GM12878 (cell line): ENCODE measurements around the gene GNG13. TPM values are rescaled to one million over a fixed set of nuclear protein-coding genes. Genes with fewer than 3 reads are reported as not detected.

ENCODE experiments used
- ATAC-seq: fragments of 200-7000 bp; cut with Tn5 transposase; 3 replicates; pipeline ENCODE4 v1.9.1; 2020; ENCODE audit warnings: mild to moderate bottlenecking, moderate library complexity
- BruUV-seq: library from RNA; stranded (reverse); fragments of 400-500 nt; replicated peaks from 2 replicates; lab custom pipeline; 2021; lab: Mats Ljungman, UMichigan
- CTCF ChIA-PET: fragments of 300-600 bp; sonication (Branson Sonifier 250); formaldehyde crosslinking; extraction: SDS; loops from one replicate; lab custom pipeline; 2021; ENCODE audit warnings: inconsistent platforms; lab: Yijun Ruan, JAX
- POLR2A ChIA-PET: fragments of 350-600 bp; formaldehyde crosslinking; extraction: SDS; loops from one replicate; lab custom pipeline; 2021; ENCODE audit warnings: inconsistent platforms; lab: Charles Lee
- RAD21 ChIA-PET: fragments of 300-600 bp; sonication (Branson Sonifier 250); formaldehyde crosslinking; loops from one replicate; lab custom pipeline; 2023; ENCODE audit warnings: antibody characterized with exemption; ENCODE audit not compliant: unreplicated experiment; lab: Charles Lee
- SMC1A ChIA-PET: fragments of 300-600 bp; sonication (Branson Sonifier 250); formaldehyde crosslinking; loops from one replicate; lab custom pipeline; 2023; ENCODE audit not compliant: unreplicated experiment, uncharacterized antibody; lab: Charles Lee
- DNase-seq: peaks from one replicate; pipeline ENCODE4 v3.0.0-alpha.2; 2011; ENCODE audit warnings: low read depth, low spot score
- FAIRE-seq: peaks from 3 replicates; lab custom pipeline; 2011; peaks lifted over from hg19 to GRCh38; lab: Jason Lieb, UNC
- H2AFZ ChIP-seq: 2 replicates; pipeline ENCODE4 v1.6.0; 2011; ENCODE audit warnings: low read depth, low read length, control low read depth; ENCODE audit not compliant: control insufficient read depth
- H3K27ac ChIP-seq: 2 replicates; pipeline ENCODE4 v1.5.1; 2011; ENCODE audit warnings: control low read depth; ENCODE audit not compliant: control insufficient read depth, insufficient read depth
- H3K27me3 ChIP-seq, 2 experiments: replicated peaks in 1 of 2; 2 replicates each; pipeline versions ENCODE4 v1.6.0 to v1.6.1; 2011; ENCODE audit warnings: low read length in 1 of 2; ENCODE audit not compliant: control insufficient read depth in 2 of 2, insufficient read depth in 2 of 2
- H3K36me3 ChIP-seq, 2 experiments: 2 replicates each; pipeline ENCODE4 v1.5.1; 2011; ENCODE audit warnings: low read length in 1 of 2; ENCODE audit not compliant: control insufficient read depth in 2 of 2, insufficient read depth in 2 of 2
- H3K4me1 ChIP-seq: 2 replicates; pipeline ENCODE4 v1.6.1; 2011; ENCODE audit warnings: mild to moderate bottlenecking, low read length, moderate library complexity, mixed read lengths; ENCODE audit not compliant: control insufficient read depth, insufficient read depth
- H3K4me2 ChIP-seq: 2 replicates; pipeline ENCODE4 v1.6.0; 2011; ENCODE audit warnings: control low read depth; ENCODE audit not compliant: control insufficient read depth, insufficient read depth
- H3K4me3 ChIP-seq: fragments of 200-600 bp; sonication (generic); 2 replicates; pipeline ENCODE4 v1.5.1; 2016
- H3K79me2 ChIP-seq: 2 replicates; pipeline ENCODE4 v1.6.0; 2011; ENCODE audit warnings: low read length; ENCODE audit not compliant: control insufficient read depth, insufficient read depth
- H3K9ac ChIP-seq: 2 replicates; pipeline ENCODE4 v1.8.0; 2011; ENCODE audit warnings: low read length, control low read depth, mixed read lengths; ENCODE audit not compliant: control insufficient read depth, insufficient read depth
- H3K9me3 ChIP-seq: replicated peaks from 3 replicates; pipeline ENCODE4 v1.5.1; 2011; ENCODE audit warnings: mild to moderate bottlenecking, low read length; ENCODE audit not compliant: control insufficient read depth, insufficient read depth
- H4K20me1 ChIP-seq: 2 replicates; pipeline ENCODE4 v1.6.0; 2011; ENCODE audit not compliant: control insufficient read depth, insufficient read depth
- POLR2A ChIP-seq: IDR thresholded peaks from 2 replicates; pipeline ENCODE4 v1.6.1; 2011; ENCODE audit warnings: low read depth, mild to moderate bottlenecking, low read length
- TCF3 ChIP-seq: IDR thresholded peaks from 2 replicates; pipeline ENCODE4 v1.6.1; 2012; ENCODE audit warnings: low read depth, mild to moderate bottlenecking, low read length, borderline replicate concordance; ENCODE audit not compliant: insufficient read depth
- ZBED1 ChIP-seq: IDR thresholded peaks from 2 replicates; pipeline ENCODE4 v1.6.1; 2016; ENCODE audit warnings: borderline replicate concordance
- WGBS: methylation state at CpG from one replicate; pipeline ENCODE4 v1.1.6; 2016; ENCODE audit warnings: low lambda C conversion rate; ENCODE audit not compliant: insufficient replicate concordance, insufficient coverage; ENCODE audit errors: missing lambda C conversion rate; 5-methylcytosine and 5-hydroxymethylcytosine counted together
- in situ Hi-C: fragments of 300-500 bp; cut with MboI; formaldehyde crosslinking; loops from 9 replicates; pipeline ENCODE4 v1.14.3; 2018; ENCODE audit warnings: mixed read lengths
- intact Hi-C: fragments of 100-400 bp; cut with micrococcal nuclease; formaldehyde crosslinking; loops from one replicate; pipeline ENCODE4 v1.14.2; 2022; ENCODE audit not compliant: unreplicated experiment
- polyA plus RNA-seq, 11 experiments: library from polyadenylated mRNA; depleted of rRNA in 4 of 11; unstranded in 6 of 11; stranded (reverse) in 5 of 11; fragments of >200 nt; fragmentation: Nextera tagmentation in 4 of 11; fragmentation: Illumina TruSeq in 1 of 11; extraction: Ambion mirVana in 4 of 11; extraction: Trizol in 1 of 11; gene quantifications; 1 replicate in 1 of 11; 2 replicates in 10 of 11; pipeline versions ENCODE4 v1.2.1 to v1.2.3, GENCODE V29; 2011 to 2016; ENCODE audit warnings: inconsistent platforms in 2 of 11, missing spikeins in 2 of 11, low read depth in 1 of 11
- total RNA-seq, 4 experiments: library from RNA; depleted of rRNA in 3 of 4; stranded (reverse); fragments of >200 nt in 3 of 4; fragmentation: Illumina TruSeq in 1 of 4; extraction: Trizol in 1 of 4; gene quantifications; 2 replicates each; pipeline versions ENCODE4 v1.2.1 to v1.2.3, GENCODE V29; 2013 to 2021
- TF ChIP-seq, protein P1 (sequence below): fragments of 450-650 bp; formaldehyde crosslinking; IDR thresholded peaks from 2 replicates; pipeline ENCODE4 v1.4.0; 2020; ENCODE audit warnings: mild to moderate bottlenecking, moderate library complexity

GNG13 gene
- total and polyA plus RNA-seq, 10 of the 15 experiments (the other 5 are each of a cell fraction or from before 2014, with no cell fraction given): not detected

DNA sequence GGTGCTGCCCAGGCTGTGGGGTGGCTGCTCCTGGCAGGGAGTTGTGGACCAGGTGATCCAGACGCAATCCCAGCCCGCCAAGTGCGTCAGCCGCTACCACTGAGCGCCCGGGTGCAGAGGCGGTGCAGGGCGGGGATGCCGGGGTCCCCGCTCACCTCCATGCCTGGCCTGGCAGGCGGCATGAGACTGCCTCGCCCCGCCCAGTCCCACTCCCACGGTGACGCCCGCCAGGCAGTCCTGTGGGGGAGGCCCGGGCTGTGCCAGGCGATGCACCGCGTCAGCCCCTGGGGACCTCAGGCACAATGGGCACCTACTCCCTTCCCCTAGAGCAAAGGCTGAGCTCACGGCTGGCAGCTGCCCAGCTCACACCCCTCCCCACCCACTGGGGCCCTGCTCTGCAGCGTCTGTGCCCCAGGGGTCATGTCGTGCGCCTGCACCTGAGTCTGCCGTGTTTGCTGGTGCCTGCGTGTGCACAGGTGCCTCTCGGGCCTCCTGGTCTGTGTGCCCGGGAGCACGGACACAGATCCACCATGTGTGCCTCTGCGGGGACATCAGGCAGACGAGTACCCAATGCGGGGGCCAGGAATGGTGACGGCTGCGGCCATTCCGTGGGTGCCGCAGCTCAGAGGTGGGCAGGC lies 17.6 kb downstream of the GNG13 start:
- ChIA-PET CTCF (interaction anchor here (0.9 kb wide), 1 partner anchor 71 kb away, joined by 4 read pairs; no protein-coding TSS in a partner anchor), RAD21 (no interaction called here), SMC1A (no interaction called here), POLR2A (interaction anchor here (0.6 kb wide), 1 partner anchor 541 kb away, joined by 3 read pairs; no protein-coding TSS in a partner anchor)
- H2AFZ ChIP-seq: no peak overlapping the region
- ATAC-seq (no peak), FAIRE-seq (no peak)
- no TSS peak for BruUV-seq
- 3% methylated on average over 33 of the region's 36 CpGs for WGBS
- in situ Hi-C loops: no loop called here
- no peak overlapping the region for H3K9ac ChIP-seq
- intact Hi-C loops: no loop called here
- H3K4me1 ChIP-seq: peaks cover 4% of the 10 kb centered on the region; the same call in 1 of the 2 replicates
- no peaks in the 10 kb centered on the region for H3K27me3 ChIP-seq
- H3K79me2 ChIP-seq: peaks cover 9% of the 10 kb centered on the region
- no peaks in the 10 kb centered on the region for H4K20me1 ChIP-seq
- H3K27ac ChIP-seq: no peak overlapping the region
- H3K4me3 ChIP-seq: no peak overlapping the region
- H3K4me2 ChIP-seq: no peak overlapping the region
- H3K36me3 ChIP-seq: peaks cover 0 to 5% of the 10 kb centered on the region in 2 experiments; a peak in 2 of 4 replicates
- no peak for TF ChIP-seq ZBED1
- TF ChIP-seq POLR2A: peak; percentile 50
- TF ChIP-seq, protein P1, sequence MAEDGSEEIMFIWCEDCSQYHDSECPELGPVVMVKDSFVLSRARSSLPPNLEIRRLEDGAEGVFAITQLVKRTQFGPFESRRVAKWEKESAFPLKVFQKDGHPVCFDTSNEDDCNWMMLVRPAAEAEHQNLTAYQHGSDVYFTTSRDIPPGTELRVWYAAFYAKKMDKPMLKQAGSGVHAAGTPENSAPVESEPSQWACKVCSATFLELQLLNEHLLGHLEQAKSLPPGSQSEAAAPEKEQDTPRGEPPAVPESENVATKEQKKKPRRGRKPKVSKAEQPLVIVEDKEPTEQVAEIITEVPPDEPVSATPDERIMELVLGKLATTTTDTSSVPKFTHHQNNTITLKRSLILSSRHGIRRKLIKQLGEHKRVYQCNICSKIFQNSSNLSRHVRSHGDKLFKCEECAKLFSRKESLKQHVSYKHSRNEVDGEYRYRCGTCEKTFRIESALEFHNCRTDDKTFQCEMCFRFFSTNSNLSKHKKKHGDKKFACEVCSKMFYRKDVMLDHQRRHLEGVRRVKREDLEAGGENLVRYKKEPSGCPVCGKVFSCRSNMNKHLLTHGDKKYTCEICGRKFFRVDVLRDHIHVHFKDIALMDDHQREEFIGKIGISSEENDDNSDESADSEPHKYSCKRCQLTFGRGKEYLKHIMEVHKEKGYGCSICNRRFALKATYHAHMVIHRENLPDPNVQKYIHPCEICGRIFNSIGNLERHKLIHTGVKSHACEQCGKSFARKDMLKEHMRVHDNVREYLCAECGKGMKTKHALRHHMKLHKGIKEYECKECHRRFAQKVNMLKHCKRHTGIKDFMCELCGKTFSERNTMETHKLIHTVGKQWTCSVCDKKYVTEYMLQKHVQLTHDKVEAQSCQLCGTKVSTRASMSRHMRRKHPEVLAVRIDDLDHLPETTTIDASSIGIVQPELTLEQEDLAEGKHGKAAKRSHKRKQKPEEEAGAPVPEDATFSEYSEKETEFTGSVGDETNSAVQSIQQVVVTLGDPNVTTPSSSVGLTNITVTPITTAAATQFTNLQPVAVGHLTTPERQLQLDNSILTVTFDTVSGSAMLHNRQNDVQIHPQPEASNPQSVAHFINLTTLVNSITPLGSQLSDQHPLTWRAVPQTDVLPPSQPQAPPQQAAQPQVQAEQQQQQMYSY: no peak
- TF ChIP-seq TCF3: no peak
- TF ChIP-seq, all 136 proteins: peak for 1
- no peaks in the 10 kb centered on the region for H3K9me3 ChIP-seq
- DNase-seq: no peak
